ENCODE measurements around the gene MTMR6.

MTMR6 gene

DNA sequence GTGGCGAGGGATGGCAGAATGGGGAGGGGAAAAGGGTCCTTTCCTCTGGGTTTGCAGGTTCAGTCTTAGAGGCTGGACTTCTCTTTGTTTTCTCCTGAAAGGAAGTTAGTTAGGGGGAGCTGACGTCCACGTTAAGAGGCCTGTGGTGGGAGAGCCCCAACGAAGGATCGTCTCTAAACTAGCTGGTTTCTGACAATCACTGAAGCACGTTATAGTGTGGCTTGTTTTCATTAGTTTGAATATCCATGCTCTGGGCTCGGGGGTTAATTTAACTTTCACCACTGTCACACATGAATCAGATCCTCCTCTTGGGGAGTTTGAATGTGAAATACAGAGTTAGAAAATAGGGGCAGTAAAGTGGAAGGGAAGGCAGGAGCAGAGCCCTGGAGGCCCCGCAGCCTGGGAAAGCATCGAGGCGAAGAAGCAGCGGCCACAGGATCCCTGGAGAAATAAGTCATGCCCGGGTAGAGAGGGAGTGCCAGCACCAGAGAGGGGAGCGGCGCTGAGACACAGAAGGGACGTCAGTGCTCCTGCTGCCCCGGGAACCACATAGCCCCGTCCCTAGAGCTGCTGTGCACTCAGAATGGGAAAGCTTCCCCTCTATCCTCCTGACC, 84.1 kb downstream of the MTMR6 start:
- no peak overlapping the region for H3K4me3 ChIP-seq (ENCODE audit: low read depth, low read length)
- no peak for DNase-seq (ENCODE audit: low read depth)
- TF ChIP-seq POLR2A (IDR thresholded peaks at IDR 0.05; ENCODE audit: extremely low read depth, insufficient read length) (no peak), MYC (IDR thresholded peaks at IDR 0.05; ENCODE audit: low read depth, low read length) (no peak)
- TF ChIP-seq, protein P1, sequence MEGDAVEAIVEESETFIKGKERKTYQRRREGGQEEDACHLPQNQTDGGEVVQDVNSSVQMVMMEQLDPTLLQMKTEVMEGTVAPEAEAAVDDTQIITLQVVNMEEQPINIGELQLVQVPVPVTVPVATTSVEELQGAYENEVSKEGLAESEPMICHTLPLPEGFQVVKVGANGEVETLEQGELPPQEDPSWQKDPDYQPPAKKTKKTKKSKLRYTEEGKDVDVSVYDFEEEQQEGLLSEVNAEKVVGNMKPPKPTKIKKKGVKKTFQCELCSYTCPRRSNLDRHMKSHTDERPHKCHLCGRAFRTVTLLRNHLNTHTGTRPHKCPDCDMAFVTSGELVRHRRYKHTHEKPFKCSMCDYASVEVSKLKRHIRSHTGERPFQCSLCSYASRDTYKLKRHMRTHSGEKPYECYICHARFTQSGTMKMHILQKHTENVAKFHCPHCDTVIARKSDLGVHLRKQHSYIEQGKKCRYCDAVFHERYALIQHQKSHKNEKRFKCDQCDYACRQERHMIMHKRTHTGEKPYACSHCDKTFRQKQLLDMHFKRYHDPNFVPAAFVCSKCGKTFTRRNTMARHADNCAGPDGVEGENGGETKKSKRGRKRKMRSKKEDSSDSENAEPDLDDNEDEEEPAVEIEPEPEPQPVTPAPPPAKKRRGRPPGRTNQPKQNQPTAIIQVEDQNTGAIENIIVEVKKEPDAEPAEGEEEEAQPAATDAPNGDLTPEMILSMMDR (IDR thresholded peaks at IDR 0.05; ENCODE audit: low read depth, low read length), result no peak
- TF ChIP-seq, protein P2, sequence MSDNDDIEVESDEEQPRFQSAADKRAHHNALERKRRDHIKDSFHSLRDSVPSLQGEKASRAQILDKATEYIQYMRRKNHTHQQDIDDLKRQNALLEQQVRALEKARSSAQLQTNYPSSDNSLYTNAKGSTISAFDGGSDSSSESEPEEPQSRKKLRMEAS (IDR thresholded peaks at IDR 0.05; ENCODE audit: low read depth, low read length), result no peak

DNA sequence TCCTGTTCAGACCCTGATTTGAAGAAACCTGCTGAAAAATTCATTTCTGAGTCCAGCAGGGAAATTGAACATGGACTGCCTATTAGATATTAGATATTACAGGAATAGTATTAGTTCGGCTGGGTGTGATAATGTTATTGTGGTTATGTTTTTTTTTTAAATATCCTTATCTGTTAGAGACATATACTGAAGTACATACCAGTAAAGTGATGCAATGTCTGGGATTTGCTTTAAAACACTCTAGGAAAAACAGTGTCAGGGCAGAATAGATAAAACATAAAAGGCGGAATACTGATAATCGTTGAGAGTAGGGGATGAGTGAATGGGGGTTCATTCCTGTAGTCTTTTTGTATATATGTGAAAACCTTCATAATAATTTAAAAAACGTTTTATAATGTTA, 86.5 kb downstream of the MTMR6 start:
- no peak for DNase-seq (ENCODE audit: low read depth)
- H3K4me3 ChIP-seq (ENCODE audit: low read depth, low read length), result no peak overlapping the region
- TF ChIP-seq, protein P1 (IDR thresholded peaks at IDR 0.05; ENCODE audit: low read depth, low read length), result no peak
- TF ChIP-seq POLR2A (IDR thresholded peaks at IDR 0.05; ENCODE audit: extremely low read depth, insufficient read length) (no peak), MYC (IDR thresholded peaks at IDR 0.05; ENCODE audit: low read depth, low read length) (no peak)
- TF ChIP-seq, protein P2 (IDR thresholded peaks at IDR 0.05; ENCODE audit: low read depth, low read length), result no peak

DNA sequence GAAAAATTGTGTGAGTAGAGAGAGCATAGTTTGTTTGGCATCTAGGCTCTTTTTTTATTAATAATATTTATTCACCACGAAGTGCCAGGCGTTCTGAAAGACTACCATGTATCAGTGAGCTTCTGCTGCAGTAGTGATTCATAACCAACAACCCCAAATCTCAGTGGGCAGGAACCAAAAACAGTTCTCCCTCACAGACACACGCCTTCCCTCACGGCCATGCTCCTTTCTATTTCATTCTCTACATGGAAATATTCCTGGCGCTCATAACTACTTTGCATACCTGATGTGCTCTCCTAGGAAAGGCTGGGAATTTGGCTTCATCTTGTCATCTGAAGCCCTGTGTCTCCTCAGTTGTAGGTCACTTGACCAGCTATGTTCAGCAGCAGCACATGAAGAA, 88.6 kb downstream of the MTMR6 start:
- H3K4me3 ChIP-seq (ENCODE audit: low read depth, low read length), result no peak overlapping the region
- TF ChIP-seq, protein P1 (IDR thresholded peaks at IDR 0.05; ENCODE audit: low read depth, low read length), result no peak
- TF ChIP-seq POLR2A (IDR thresholded peaks at IDR 0.05; ENCODE audit: extremely low read depth, insufficient read length) (no peak), MYC (IDR thresholded peaks at IDR 0.05; ENCODE audit: low read depth, low read length) (no peak)
- TF ChIP-seq, protein P2 (IDR thresholded peaks at IDR 0.05; ENCODE audit: low read depth, low read length), result no peak
- no peak for DNase-seq (ENCODE audit: low read depth)

DNA sequence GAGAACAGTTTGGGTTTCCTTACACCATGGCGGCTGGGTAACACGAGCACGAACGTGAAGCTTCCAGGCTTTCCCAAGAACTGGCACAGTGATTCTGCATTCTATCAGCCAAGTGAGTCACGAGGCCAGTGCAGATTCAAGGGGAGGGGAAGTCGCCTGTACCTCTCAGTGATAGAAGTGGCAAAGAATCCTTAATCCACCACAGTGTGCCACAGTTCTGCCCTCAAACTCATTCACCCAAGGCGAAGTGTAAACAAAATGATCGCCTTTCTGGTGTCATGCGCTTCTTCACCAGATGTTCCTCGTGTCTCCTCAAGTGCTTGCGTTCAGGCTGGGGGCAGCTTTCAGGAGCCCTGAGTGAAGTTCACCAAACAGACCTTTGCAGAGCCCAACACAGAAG, 90.3 kb downstream of the MTMR6 start:
- H3K4me3 ChIP-seq (ENCODE audit: low read depth, low read length), result no peak overlapping the region
- DNase-seq (ENCODE audit: low read depth), result no peak
- TF ChIP-seq, protein P2 (IDR thresholded peaks at IDR 0.05; ENCODE audit: low read depth, low read length), result no peak
- TF ChIP-seq, protein P1 (IDR thresholded peaks at IDR 0.05; ENCODE audit: low read depth, low read length), result no peak
- TF ChIP-seq POLR2A (IDR thresholded peaks at IDR 0.05; ENCODE audit: extremely low read depth, insufficient read length) (no peak), MYC (IDR thresholded peaks at IDR 0.05; ENCODE audit: low read depth, low read length) (no peak)
